Hepatocyte (in vitro differentiated cells): Measurements from ENCODE around the gene ISL2. TPM values are rescaled to one million over a fixed set of nuclear protein-coding genes. Genes with fewer than 3 reads are reported as not detected.

Experiments used
- DNase-seq: peaks from one replicate; pipeline ENCODE4 v3.0.0-alpha.2; 2016; ENCODE audit warnings: low spot score
- H2AFZ ChIP-seq: fragments of 200-600 bp; sonication (generic); 2 replicates; pipeline ENCODE4 v1.6.0; 2016; ENCODE audit warnings: antibody characterized with exemption, mild to moderate bottlenecking
- H3K27ac ChIP-seq: fragments of 200-600 bp; sonication (generic); 2 replicates; pipeline ENCODE4 v1.5.1; 2016; ENCODE audit warnings: mild to moderate bottlenecking
- H3K27me3 ChIP-seq: fragments of 200-600 bp; sonication (generic); 2 replicates; pipeline ENCODE4 v1.6.1; 2016
- H3K36me3 ChIP-seq: fragments of 200-600 bp; sonication (generic); replicated peaks from 2 replicates; pipeline ENCODE4 v1.5.1; 2016; ENCODE audit warnings: low read depth; ENCODE audit not compliant: insufficient read depth
- H3K4me1 ChIP-seq: fragments of 200-600 bp; sonication (generic); 2 replicates; pipeline ENCODE4 v1.5.1; 2016; ENCODE audit warnings: mild to moderate bottlenecking, moderate library complexity; ENCODE audit not compliant: insufficient read depth
- H3K4me2 ChIP-seq: fragments of 200-600 bp; sonication (generic); 2 replicates; pipeline ENCODE4 v1.6.0; 2016
- H3K4me3 ChIP-seq: fragments of 200-600 bp; sonication (generic); 2 replicates; pipeline ENCODE4 v1.5.1; 2016; ENCODE audit warnings: mild to moderate bottlenecking
- H3K79me2 ChIP-seq: fragments of 200-600 bp; sonication (generic); 2 replicates; pipeline ENCODE4 v1.6.0; 2017; ENCODE audit warnings: mild to moderate bottlenecking
- H3K9me2 ChIP-seq: fragments of 200-600 bp; sonication (generic); replicated peaks from 2 replicates; pipeline ENCODE4 v1.6.0; 2017; ENCODE audit warnings: mild to moderate bottlenecking; ENCODE audit not compliant: insufficient read depth
- H3K9me3 ChIP-seq: fragments of 200-600 bp; sonication (generic); 2 replicates; pipeline ENCODE4 v1.5.1; 2016; ENCODE audit warnings: low read depth, mild to moderate bottlenecking
- H4K20me1 ChIP-seq: fragments of 200-600 bp; sonication (generic); 2 replicates; pipeline ENCODE4 v1.6.0; 2016; ENCODE audit warnings: mild to moderate bottlenecking; ENCODE audit not compliant: insufficient read depth, poor library complexity, severe bottlenecking
- CTCF ChIP-seq: fragments of 200-600 bp; sonication (generic); IDR thresholded peaks from 2 replicates; pipeline ENCODE4 v1.5.1; 2016; ENCODE audit warnings: antibody characterized with exemption, mild to moderate bottlenecking; ENCODE audit not compliant: poor library complexity
- EZH2 ChIP-seq: fragments of 200-600 bp; sonication (generic); IDR thresholded peaks from 2 replicates; pipeline ENCODE4 v1.6.1; 2016; ENCODE audit warnings: antibody characterized with exemption, mild to moderate bottlenecking, borderline replicate concordance
- EZH2phosphoT487 ChIP-seq: fragments of 200-600 bp; sonication (generic); IDR thresholded peaks from one replicate; pipeline ENCODE4 v1.6.1; 2018; ENCODE audit warnings: antibody characterized with exemption, mild to moderate bottlenecking, low read depth, moderate library complexity; ENCODE audit not compliant: unreplicated experiment, severe bottlenecking
- WGBS: methylation state at CpG from one replicate; pipeline ENCODE4 v1.1.6; 2016; ENCODE audit warnings: low lambda C conversion rate; ENCODE audit errors: missing lambda C conversion rate; 5-methylcytosine and 5-hydroxymethylcytosine counted together
- polyA plus RNA-seq: library from polyadenylated mRNA; unstranded; fragments of >200 nt; fragmentation: Nextera tagmentation; extraction: Ambion mirVana; gene quantifications from 2 replicates; pipeline ENCODE4 v1.2.1, GENCODE V29; 2016
- total RNA-seq: library from RNA; depleted of rRNA; stranded (reverse); fragments of >200 nt; gene quantifications from 2 replicates; pipeline ENCODE4 v1.2.3, GENCODE V29; 2014

Gene ISL2
- total and polyA plus RNA-seq, 2 experiments from 2014 or later = 3.9 to 4.7 TPM

- Histone ChIP-seq H3K9me3 (no peaks in the 10 kb centered on the region), H3K27ac (no peak overlapping the region), H3K36me3 (no peaks in the 10 kb centered on the region), H3K9me2 (no peaks in the 10 kb centered on the region), H3K27me3 (peaks cover 42% of the 10 kb centered on the region), H3K4me1 (peaks cover 18% of the 10 kb centered on the region), H3K4me3 (no peak overlapping the region), H2AFZ (no peak overlapping the region), H4K20me1 (no peaks in the 10 kb centered on the region), H3K79me2 (peaks cover 16% of the 10 kb centered on the region), H3K4me2 (no peak overlapping the region)
- WGBS = 85% methylated on average over 1 of the region's 1 CpG
- no peak for TF ChIP-seq CTCF
- TF ChIP-seq EZH2phosphoT487 = no peak
- no peak for TF ChIP-seq EZH2
- DNase-seq = no peak
These were observed 12.9 kb downstream of the ISL2 start for GRCh38 chr15:76349301-76350070.

- Histone ChIP-seq H4K20me1 (no peaks in the 10 kb centered on the region), H3K27me3 (peaks cover 5% of the 10 kb centered on the region), H2AFZ (no peak overlapping the region), H3K4me1 (peaks cover 9% of the 10 kb centered on the region), H3K79me2 (peaks cover 16% of the 10 kb centered on the region), H3K27ac (no peak overlapping the region), H3K9me3 (no peaks in the 10 kb centered on the region), H3K4me3 (no peak overlapping the region), H3K9me2 (no peaks in the 10 kb centered on the region), H3K36me3 (no peaks in the 10 kb centered on the region), H3K4me2 (peak overlapping the region; percentile 43)
- DNase-seq = no peak
- WGBS = 83% methylated on average over 1 of the region's 1 CpG
- no peak for TF ChIP-seq EZH2
- TF ChIP-seq EZH2phosphoT487 = no peak
- TF ChIP-seq CTCF = no peak
These were observed 16.5 kb downstream of the ISL2 start for GRCh38 chr15:76353023-76353577.

GRCh38 chr15:76353903-76354302 is 17.3 kb downstream of the ISL2 start:
- no peak for DNase-seq
- Histone ChIP-seq H3K4me3 (no peak overlapping the region), H4K20me1 (no peaks in the 10 kb centered on the region), H3K9me3 (no peaks in the 10 kb centered on the region), H3K4me2 (peak overlapping the region; percentile 43), H2AFZ (no peak overlapping the region), H3K27ac (peak overlapping the region; percentile 39), H3K36me3 (no peaks in the 10 kb centered on the region), H3K4me1 (peaks cover 9% of the 10 kb centered on the region), H3K27me3 (no peaks in the 10 kb centered on the region), H3K9me2 (no peaks in the 10 kb centered on the region), H3K79me2 (peaks cover 10% of the 10 kb centered on the region)
- TF ChIP-seq CTCF = no peak
- no peak for TF ChIP-seq EZH2
- no peak for TF ChIP-seq EZH2phosphoT487
- 60% methylated on average over 10 of the region's 10 CpGs for WGBS
